Measurements from ENCODE around the gene CYP4F12. TPM values are rescaled to one million over a fixed set of nuclear protein-coding genes. Genes with fewer than 3 reads are reported as not detected.

The CYP4F12 gene
- polyA plus RNA-seq, 1 experiment = not detected

- TF ChIP-seq CTCF (IDR thresholded peaks at IDR 0.05; ENCODE audit: insufficient read depth, low read depth, low read length) = no peak
- POLR2A ChIA-PET = no interaction called here
- H3K27me3 ChIP-seq (ENCODE audit: control insufficient read depth, insufficient read depth, low read length) = no peaks in the 10 kb centered on the region
- no peak for DNase-seq (ENCODE audit: low read depth)
- H3K4me3 ChIP-seq (ENCODE audit: low read depth, low read length) = no peak overlapping the region
- CTCF ChIA-PET = no interaction called here
- no peaks in the 10 kb centered on the region for H3K36me3 ChIP-seq (ENCODE audit: control insufficient read depth, insufficient read depth, low read length)
Measured at GRCh38 chr19:15696654-15697194, 23.8 kb downstream of the CYP4F12 start.

GRCh38 chr19:15701757-15702533 is 29.1 kb downstream of the CYP4F12 start:
- no peak for DNase-seq (ENCODE audit: low read depth)
- ChIA-PET POLR2A (no interaction called here), CTCF (no interaction called here)
- no peak for TF ChIP-seq CTCF (IDR thresholded peaks at IDR 0.05; ENCODE audit: insufficient read depth, low read depth, low read length)
- Histone ChIP-seq H3K36me3 (ENCODE audit: control insufficient read depth, insufficient read depth, low read length) (no peaks in the 10 kb centered on the region), H3K4me3 (ENCODE audit: low read depth, low read length) (no peak overlapping the region), H3K27me3 (ENCODE audit: control insufficient read depth, insufficient read depth, low read length) (no peaks in the 10 kb centered on the region)

- POLR2A ChIA-PET = no interaction called here
- CTCF ChIA-PET = no interaction called here
- no peaks in the 10 kb centered on the region for H3K36me3 ChIP-seq (ENCODE audit: control insufficient read depth, insufficient read depth, low read length)
- no peak overlapping the region for H3K4me3 ChIP-seq (ENCODE audit: low read depth, low read length)
- DNase-seq (ENCODE audit: low read depth) = no peak
- no peaks in the 10 kb centered on the region for H3K27me3 ChIP-seq (ENCODE audit: control insufficient read depth, insufficient read depth, low read length)
- no peak for TF ChIP-seq CTCF (IDR thresholded peaks at IDR 0.05; ENCODE audit: insufficient read depth, low read depth, low read length)
Measured at GRCh38 chr19:15702534-15702930, 29.6 kb downstream of the CYP4F12 start.

GRCh38 chr19:15714638-15715037 is 41.8 kb downstream of the CYP4F12 start:
- DNase-seq (ENCODE audit: low read depth) = no peak
- no peak for TF ChIP-seq CTCF (IDR thresholded peaks at IDR 0.05; ENCODE audit: insufficient read depth, low read depth, low read length)
- no peaks in the 10 kb centered on the region for H3K27me3 ChIP-seq (ENCODE audit: control insufficient read depth, insufficient read depth, low read length)
- POLR2A ChIA-PET = no interaction called here
- H3K36me3 ChIP-seq (ENCODE audit: control insufficient read depth, insufficient read depth, low read length) = no peaks in the 10 kb centered on the region
- CTCF ChIA-PET = no interaction called here
- H3K4me3 ChIP-seq (ENCODE audit: low read depth, low read length) = no peak overlapping the region

- no peak for TF ChIP-seq CTCF (IDR thresholded peaks at IDR 0.05; ENCODE audit: insufficient read depth, low read depth, low read length)
- CTCF ChIA-PET = no interaction called here
- DNase-seq (ENCODE audit: low read depth) = no peak
- Histone ChIP-seq H3K4me3 (ENCODE audit: low read depth, low read length) (no peak overlapping the region), H3K36me3 (ENCODE audit: control insufficient read depth, insufficient read depth, low read length) (no peaks in the 10 kb centered on the region), H3K27me3 (ENCODE audit: control insufficient read depth, insufficient read depth, low read length) (no peaks in the 10 kb centered on the region)
- POLR2A ChIA-PET = no interaction called here
Measured at GRCh38 chr19:15715642-15716041, 42.8 kb downstream of the CYP4F12 start.

Data from BJ (cell line).